Loucy (cell line): Measurements from ENCODE around the gene STARD10.

ENCODE experiments used
- H2AFZ ChIP-seq: fragments of 200-600 bp; sonication (generic); 2 replicates; pipeline ENCODE4 v1.6.0; 2016; ENCODE audit warnings: antibody characterized with exemption, mild to moderate bottlenecking, low read length, moderate library complexity
- H3F3A ChIP-seq: fragments of 200-600 bp; 2 replicates; pipeline ENCODE4 v1.6.0; 2016; ENCODE audit warnings: antibody characterized with exemption, low read depth, mild to moderate bottlenecking
- H3K27me3 ChIP-seq: fragments of 200-600 bp; sonication (generic); 2 replicates; pipeline ENCODE4 v1.6.1; 2014; ENCODE audit warnings: low read length, mild to moderate bottlenecking; ENCODE audit not compliant: insufficient read depth, poor library complexity, severe bottlenecking
- H3K36me3 ChIP-seq: fragments of 200-600 bp; sonication (generic); 2 replicates; pipeline ENCODE4 v1.6.1; 2016; ENCODE audit warnings: low read length; ENCODE audit not compliant: insufficient read depth
- H3K4me1 ChIP-seq: fragments of 200-600 bp; sonication (generic); 2 replicates; pipeline ENCODE4 v1.5.1; 2014; ENCODE audit warnings: low read length, mild to moderate bottlenecking; ENCODE audit not compliant: insufficient read depth, poor library complexity, severe bottlenecking
- H3K4me2 ChIP-seq: fragments of 200-600 bp; sonication (generic); 2 replicates; pipeline ENCODE4 v1.6.0; 2014; ENCODE audit warnings: antibody characterized with exemption, low read length, low read depth, mild to moderate bottlenecking; ENCODE audit not compliant: poor library complexity, severe bottlenecking
- H3K4me3 ChIP-seq: fragments of 200-600 bp; sonication (generic); 2 replicates; pipeline ENCODE4 v1.5.1; 2014; ENCODE audit warnings: low read length, mild to moderate bottlenecking, mixed read lengths; ENCODE audit not compliant: poor library complexity, severe bottlenecking
- H3K79me2 ChIP-seq: fragments of 200-600 bp; sonication (generic); 2 replicates; pipeline ENCODE4 v1.6.1; 2014; ENCODE audit warnings: low read length; ENCODE audit not compliant: insufficient read depth
- H3K9ac ChIP-seq: fragments of 200-600 bp; sonication (generic); 2 replicates; pipeline ENCODE4 v1.6.0; 2014; ENCODE audit warnings: mild to moderate bottlenecking, low read depth, low read length, moderate library complexity; ENCODE audit not compliant: poor library complexity, severe bottlenecking
- H3K9me2 ChIP-seq: fragments of 200-600 bp; sonication (generic); replicated peaks from 2 replicates; pipeline ENCODE4 v1.6.1; 2016; ENCODE audit warnings: low read depth, low read length, mixed read lengths
- H3K9me3 ChIP-seq: fragments of 200-600 bp; sonication (generic); 2 replicates; pipeline ENCODE4 v1.6.1; 2014; ENCODE audit warnings: mild to moderate bottlenecking, antibody characterized with exemption, low read length, low read depth; ENCODE audit not compliant: insufficient read depth
- H4K20me1 ChIP-seq: fragments of 200-600 bp; sonication (generic); 2 replicates; pipeline ENCODE4 v1.6.0; 2014; ENCODE audit warnings: antibody characterized with exemption, low read length, mild to moderate bottlenecking; ENCODE audit not compliant: insufficient read depth, poor library complexity, severe bottlenecking
- EZH2phosphoT487 ChIP-seq: fragments of 200-600 bp; IDR thresholded peaks from 2 replicates; pipeline ENCODE4 v1.6.1; 2018; ENCODE audit warnings: antibody characterized with exemption, mild to moderate bottlenecking, moderate library complexity, borderline replicate concordance
- TF ChIP-seq, protein P1 (sequence below): fragments of 200-600 bp; sonication (generic); conservative IDR thresholded peaks from 2 replicates; pipeline ENCODE4 v1.5.1; 2014; ENCODE audit warnings: mild to moderate bottlenecking, antibody characterized with exemption, low read length

STARD10 gene

DNA sequence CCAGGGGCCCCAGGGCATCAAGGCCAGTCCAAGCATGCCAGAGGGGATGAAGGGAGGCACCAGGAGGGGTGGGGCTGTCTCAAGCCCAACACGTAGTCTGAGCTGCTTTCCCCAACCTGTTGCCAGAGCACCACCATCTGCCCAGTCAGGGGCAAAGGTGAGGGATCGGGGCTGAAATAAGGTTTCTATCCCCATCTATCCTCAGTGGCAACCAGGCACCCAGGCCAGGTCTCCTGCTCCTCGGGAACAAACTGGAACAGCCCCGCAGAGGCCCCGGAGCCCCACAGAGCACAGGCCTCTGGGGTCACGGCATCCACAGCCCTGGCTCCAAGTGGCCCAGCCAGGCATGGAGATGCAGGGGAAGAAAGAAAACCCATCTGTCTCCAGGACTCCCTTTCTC is 19.3 kb downstream of the STARD10 start:
- Histone ChIP-seq H2AFZ (no peak overlapping the region), H3K9ac (no peak overlapping the region), H3K79me2 (no peaks in the 10 kb centered on the region), H3K9me2 (no peaks in the 10 kb centered on the region), H3K9me3 (no peaks in the 10 kb centered on the region), H3K27me3 (no peaks in the 10 kb centered on the region), H3K4me1 (peaks cover 33% of the 10 kb centered on the region), H3K36me3 (no peaks in the 10 kb centered on the region), H3K4me3 (no peak overlapping the region), H4K20me1 (no peaks in the 10 kb centered on the region), H3F3A (no peaks in the 10 kb centered on the region), H3K4me2 (no peak overlapping the region)
- TF ChIP-seq, protein P1, sequence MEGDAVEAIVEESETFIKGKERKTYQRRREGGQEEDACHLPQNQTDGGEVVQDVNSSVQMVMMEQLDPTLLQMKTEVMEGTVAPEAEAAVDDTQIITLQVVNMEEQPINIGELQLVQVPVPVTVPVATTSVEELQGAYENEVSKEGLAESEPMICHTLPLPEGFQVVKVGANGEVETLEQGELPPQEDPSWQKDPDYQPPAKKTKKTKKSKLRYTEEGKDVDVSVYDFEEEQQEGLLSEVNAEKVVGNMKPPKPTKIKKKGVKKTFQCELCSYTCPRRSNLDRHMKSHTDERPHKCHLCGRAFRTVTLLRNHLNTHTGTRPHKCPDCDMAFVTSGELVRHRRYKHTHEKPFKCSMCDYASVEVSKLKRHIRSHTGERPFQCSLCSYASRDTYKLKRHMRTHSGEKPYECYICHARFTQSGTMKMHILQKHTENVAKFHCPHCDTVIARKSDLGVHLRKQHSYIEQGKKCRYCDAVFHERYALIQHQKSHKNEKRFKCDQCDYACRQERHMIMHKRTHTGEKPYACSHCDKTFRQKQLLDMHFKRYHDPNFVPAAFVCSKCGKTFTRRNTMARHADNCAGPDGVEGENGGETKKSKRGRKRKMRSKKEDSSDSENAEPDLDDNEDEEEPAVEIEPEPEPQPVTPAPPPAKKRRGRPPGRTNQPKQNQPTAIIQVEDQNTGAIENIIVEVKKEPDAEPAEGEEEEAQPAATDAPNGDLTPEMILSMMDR, result no peak
- TF ChIP-seq EZH2phosphoT487, result no peak

GRCh38 chr11:72773696-72774095 is 20.2 kb downstream of the STARD10 start:
- Histone ChIP-seq H3K9me3 (no peaks in the 10 kb centered on the region), H3K4me2 (no peak overlapping the region), H3K27me3 (no peaks in the 10 kb centered on the region), H3K79me2 (no peaks in the 10 kb centered on the region), H3K9ac (no peak overlapping the region), H3K36me3 (no peaks in the 10 kb centered on the region), H3K4me1 (peaks cover 33% of the 10 kb centered on the region), H3K9me2 (no peaks in the 10 kb centered on the region), H3F3A (no peaks in the 10 kb centered on the region), H4K20me1 (no peaks in the 10 kb centered on the region), H2AFZ (no peak overlapping the region), H3K4me3 (no peak overlapping the region)
- TF ChIP-seq EZH2phosphoT487, result no peak
- TF ChIP-seq, protein P1, result no peak

DNA sequence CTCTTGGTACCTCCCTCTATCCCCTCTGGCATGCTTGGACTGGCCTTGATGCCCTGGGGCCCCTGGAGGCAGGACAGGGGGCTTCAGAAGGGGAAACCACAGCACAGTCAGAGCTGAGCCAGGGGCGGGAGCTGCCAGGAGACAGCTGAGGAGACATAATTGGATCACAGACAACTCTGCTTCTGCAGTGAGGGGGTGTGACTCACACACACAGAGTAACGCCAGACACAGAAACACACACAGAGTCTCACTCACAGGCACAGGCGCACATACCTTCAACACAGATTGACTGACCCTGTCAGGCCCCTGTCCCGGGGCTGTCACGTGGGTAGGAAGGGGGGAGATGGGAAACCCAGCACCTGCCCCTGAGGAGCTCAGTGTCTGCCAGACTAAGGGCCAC is 20.6 kb downstream of the STARD10 start:
- Histone ChIP-seq H3K9me2 (no peaks in the 10 kb centered on the region), H3K36me3 (no peaks in the 10 kb centered on the region), H3F3A (no peaks in the 10 kb centered on the region), H3K4me3 (no peak overlapping the region), H3K27me3 (no peaks in the 10 kb centered on the region), H3K9me3 (no peaks in the 10 kb centered on the region), H3K79me2 (no peaks in the 10 kb centered on the region), H3K9ac (no peak overlapping the region), H3K4me2 (no peak overlapping the region), H4K20me1 (no peaks in the 10 kb centered on the region), H3K4me1 (peaks cover 33% of the 10 kb centered on the region), H2AFZ (no peak overlapping the region)
- no peak for TF ChIP-seq EZH2phosphoT487
- TF ChIP-seq, protein P1, result no peak
